ENCODE data around the gene EPN2. TPM values are rescaled to one million over a fixed set of nuclear protein-coding genes. Genes with fewer than 3 reads are reported as not detected.

EPN2 gene
- total RNA-seq, 2 experiments from 2014 or later = 10.2 to 11.5 TPM

DNA sequence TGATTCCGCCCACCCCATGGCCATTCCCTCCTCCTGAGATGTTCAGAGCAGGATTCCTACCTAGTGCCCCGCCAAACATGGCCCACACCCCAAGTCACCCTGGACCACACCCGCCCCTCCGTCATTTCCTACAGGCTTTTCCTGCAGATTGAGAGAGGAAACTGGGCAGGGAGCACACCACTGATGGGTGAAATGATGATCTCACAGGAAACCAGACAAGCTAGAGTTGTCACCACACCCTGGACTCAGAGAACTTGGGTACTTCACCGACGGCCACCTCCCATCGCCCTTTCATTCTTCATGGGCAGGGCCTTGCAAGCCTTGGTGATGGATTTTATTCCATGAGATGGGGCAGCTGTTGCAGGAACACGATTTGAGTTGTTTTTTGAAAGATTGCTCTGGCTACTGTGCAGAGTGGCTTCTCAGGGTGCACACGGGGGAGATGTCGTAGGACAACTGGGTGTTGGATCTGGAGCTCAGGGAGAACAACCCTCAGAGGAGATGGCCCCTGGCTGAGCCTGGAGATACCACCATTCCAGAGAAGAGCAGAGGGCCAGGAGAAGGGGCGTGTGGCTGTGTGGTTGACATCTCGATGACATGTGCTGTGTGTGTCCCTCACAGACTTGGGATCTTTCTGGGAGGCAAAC is 132.8 kb downstream of the EPN2 start:
- CTCF ChIA-PET = interaction anchor here (0.7 to 1.5 kb wide), 3 partner anchors 8 to 396 kb away, joined by 3 to 4 read pairs (median 3); partner anchors contain the start of gene B9D1
- POLR2A ChIA-PET = no interaction called here

DNA sequence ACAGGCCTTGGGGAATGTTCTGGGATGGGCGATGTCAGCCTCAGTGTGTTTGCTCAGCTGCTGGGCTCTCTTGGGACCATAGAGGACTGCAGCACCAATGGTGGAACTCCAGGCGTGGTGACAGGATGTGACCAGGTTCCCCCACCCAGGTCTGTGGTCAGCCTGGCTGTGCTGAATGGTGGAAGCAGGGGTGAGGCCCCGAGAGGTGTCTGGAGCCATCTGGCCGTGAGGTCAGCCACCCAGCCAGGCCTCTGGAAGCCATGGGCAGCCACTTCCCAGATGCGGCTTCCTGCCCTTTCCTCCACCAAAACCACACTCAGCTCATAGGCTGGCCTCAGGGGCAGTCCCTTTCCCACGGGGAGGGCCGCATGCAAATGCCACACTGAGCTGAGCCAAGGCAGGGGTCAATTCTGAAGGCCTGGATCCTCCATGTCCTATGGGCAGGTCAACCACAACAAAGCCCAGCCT is 133.4 kb downstream of the EPN2 start:
- POLR2A ChIA-PET = no interaction called here
- CTCF ChIA-PET = interaction anchor here (0.7 to 1.5 kb wide), 2 partner anchors 8 to 77 kb away, joined by 3 to 4 read pairs; partner anchors contain the start of gene B9D1

DNA sequence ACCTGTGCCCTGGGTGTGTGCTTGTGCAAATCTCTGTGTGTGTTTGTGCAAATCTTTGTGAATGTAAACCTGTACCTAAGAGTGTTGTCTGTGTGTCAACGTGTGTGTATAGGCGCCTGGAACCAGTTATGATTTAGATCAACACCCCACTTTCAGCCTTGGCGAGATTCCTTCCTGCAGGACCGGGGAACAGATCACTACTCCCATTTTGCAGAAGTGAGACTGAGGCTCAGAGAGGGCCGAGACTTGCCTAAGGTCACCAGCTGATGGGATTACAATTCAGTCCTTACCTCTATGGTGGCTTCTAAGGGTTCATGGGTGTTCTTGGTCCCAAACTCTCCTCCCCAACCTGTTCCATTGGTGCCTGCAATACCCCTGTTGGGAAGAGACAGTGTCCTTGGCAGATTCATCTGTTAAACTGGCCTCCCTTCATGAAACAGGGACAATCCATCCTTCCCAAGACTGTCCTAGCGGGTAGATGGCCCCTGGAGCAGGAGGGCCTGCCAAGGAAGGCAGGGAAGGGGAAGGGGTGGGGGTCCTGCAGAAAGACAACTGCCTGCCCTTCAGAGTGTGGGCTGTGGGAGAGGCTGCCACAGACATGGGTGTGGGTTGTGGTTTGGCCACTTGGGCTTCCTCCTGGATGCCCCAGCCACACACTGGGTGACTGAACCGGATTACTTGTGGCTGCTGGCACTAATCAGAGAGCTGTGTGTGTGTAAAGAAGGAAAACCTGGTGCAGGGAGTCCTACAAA is 134.3 kb downstream of the EPN2 start:
- ChIA-PET POLR2A (no interaction called here), CTCF (interaction anchor here (1.3 to 1.5 kb wide), 2 partner anchors 9 to 76 kb away, joined by 4 to 6 read pairs; partner anchors contain the start of gene B9D1)

DNA sequence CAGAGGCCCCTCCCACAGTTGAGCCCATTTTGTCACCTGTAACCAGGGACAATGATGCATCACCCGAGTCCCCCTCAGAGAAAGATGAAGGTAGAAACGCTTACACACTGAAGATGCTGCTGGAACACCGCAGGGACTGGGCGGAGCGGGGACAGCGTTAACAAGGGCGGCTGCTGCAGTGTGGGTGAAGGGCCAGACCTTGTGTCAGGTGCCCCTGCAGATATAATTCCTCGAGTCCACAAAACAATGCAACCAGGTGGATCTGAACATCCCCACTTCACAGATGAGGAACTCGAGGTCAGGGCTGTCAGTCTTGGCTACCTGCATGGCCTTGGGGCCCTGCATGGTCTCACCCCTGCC is 134.8 kb downstream of the EPN2 start:
- ChIA-PET POLR2A (no interaction called here), CTCF (interaction anchor here (1.3 kb wide), 1 partner anchor 9 kb away, joined by 6 read pairs; the partner anchor contains the start of gene B9D1)

DNA sequence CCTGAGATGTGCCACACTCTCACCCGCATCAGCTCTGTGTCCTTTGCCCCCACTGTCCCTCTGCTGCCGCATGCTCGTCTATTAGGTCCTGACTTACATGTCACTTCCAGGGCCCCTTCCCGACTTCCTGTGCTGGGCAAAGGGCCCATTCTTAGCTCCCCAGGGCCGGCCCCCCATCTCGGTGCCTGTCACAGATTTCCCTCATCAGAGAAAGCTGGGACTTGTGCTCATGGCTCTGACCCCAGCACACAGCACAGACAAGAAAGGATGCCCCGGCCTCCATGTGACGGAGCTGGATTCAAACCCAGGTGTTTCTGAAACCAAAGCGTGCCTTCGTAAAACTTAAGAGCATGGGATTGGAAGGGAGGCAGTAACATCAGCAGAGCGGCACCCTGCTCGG is 135.3 kb downstream of the EPN2 start:
- POLR2A ChIA-PET = no interaction called here

DNA sequence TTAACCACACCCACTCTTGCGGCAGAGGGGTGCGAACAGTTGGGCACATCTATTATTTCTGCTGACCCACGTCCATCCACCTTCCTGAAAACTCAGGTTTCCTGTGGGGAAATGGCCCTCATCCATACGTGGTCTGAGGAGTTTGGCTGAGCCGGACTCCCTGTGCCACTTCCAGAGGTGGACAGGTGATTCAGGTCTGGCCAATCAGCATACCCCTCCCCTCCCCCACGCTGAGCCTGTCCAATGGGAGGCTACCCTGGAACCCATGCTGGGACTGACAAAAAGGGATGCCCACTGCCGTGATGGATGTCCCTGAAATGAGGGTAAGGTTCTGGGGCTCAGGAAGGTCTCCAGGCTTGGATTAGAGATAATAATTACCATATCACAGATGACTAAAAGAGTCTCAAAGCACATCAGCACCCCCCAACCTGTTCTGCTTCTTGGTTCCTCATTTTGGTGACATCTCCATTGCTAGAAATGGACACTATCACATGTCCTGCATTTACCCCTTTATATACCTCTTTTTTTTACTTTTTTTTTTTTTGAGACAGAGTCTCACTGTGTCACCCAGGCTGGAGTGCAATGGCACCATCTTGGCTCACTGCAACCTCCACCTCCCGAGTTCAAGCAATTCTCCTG is 135.8 kb downstream of the EPN2 start:
- POLR2A ChIA-PET = no interaction called here
- CTCF ChIA-PET = interaction anchor here (1.3 to 2.7 kb wide), 2 partner anchors 10 kb away, joined by 6 to 11 read pairs; partner anchors contain the start of gene B9D1

More for the DNA sequence above, 135.3 kb downstream of the EPN2 start:
- CTCF ChIA-PET = interaction anchor here (1.3 kb wide), 1 partner anchor 10 kb away, joined by 6 read pairs; the partner anchor contains the start of gene B9D1

DNA sequence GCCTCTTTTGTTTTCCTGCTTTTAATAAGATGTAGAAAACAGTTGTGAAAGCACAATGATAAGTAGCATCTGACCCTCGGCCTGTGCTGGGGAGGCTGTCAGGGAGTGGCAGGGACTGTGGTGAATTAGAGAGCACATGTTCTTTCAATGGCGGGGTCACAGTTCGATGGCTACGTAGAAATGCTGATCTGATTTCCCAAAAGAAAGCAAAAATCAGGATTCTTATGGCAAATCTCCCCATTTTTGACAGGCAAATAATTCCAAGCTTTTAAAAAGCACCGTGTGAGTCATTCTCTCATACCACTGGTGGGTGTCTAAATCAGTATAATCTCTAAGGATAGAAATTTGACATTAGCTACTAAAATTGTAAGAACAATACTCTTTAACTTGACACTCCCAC is 137.0 kb downstream of the EPN2 start:
- CTCF ChIA-PET = interaction anchor here (1.5 to 2.7 kb wide), 2 partner anchors 11 to 73 kb away, joined by 4 to 11 read pairs; partner anchors contain the start of gene B9D1
- POLR2A ChIA-PET = no interaction called here

DNA sequence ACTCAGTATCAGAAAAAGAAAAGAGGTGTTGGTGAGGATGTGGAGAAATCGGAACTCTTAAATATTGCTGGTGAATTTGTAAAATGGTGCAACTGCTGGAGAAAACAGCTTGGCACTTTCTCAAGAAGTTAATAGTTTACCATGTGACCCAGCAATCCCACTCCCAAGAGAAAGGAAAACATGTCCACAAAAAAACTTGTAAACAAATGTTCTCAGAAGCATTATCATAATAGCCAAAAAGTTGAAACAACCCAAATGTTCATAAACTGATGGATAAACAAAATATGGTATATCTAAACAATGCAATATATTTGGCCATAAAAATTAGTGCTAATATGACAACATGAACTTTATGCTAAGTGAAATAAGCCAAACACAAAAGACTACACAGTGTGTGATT is 138.6 kb downstream of the EPN2 start:
- CTCF ChIA-PET = interaction anchor here (2.7 kb wide), 1 partner anchor 13 kb away, joined by 11 read pairs; the partner anchor contains the start of gene B9D1
- POLR2A ChIA-PET = no interaction called here

DNA sequence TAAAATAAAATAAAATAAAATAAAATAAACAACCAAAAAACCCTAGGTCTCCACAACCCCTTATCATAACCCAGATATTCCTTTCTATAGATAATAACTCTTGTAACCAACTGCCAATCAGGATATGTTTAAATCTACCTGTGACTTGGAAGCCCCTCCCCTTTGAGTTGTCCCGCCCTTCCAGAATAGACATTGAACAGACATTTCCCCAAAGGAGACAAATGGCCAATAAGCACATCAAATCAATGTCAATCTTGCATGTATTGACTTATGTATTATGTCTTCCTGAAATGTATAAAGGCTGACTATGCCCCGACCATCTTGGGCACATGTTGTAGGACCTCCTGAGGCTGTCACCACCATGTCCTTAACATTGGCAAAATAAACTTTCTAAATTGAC is 139.6 kb downstream of the EPN2 start:
- ChIA-PET CTCF (interaction anchor here (0.6 to 3.1 kb wide), 2 partner anchors 14 to 156 kb away, joined by 4 to 26 read pairs; partner anchors contain the start of gene B9D1), POLR2A (interaction anchor here (1.5 kb wide), 1 partner anchor 14 kb away, joined by 9 read pairs; the partner anchor contains the start of gene B9D1)

DNA sequence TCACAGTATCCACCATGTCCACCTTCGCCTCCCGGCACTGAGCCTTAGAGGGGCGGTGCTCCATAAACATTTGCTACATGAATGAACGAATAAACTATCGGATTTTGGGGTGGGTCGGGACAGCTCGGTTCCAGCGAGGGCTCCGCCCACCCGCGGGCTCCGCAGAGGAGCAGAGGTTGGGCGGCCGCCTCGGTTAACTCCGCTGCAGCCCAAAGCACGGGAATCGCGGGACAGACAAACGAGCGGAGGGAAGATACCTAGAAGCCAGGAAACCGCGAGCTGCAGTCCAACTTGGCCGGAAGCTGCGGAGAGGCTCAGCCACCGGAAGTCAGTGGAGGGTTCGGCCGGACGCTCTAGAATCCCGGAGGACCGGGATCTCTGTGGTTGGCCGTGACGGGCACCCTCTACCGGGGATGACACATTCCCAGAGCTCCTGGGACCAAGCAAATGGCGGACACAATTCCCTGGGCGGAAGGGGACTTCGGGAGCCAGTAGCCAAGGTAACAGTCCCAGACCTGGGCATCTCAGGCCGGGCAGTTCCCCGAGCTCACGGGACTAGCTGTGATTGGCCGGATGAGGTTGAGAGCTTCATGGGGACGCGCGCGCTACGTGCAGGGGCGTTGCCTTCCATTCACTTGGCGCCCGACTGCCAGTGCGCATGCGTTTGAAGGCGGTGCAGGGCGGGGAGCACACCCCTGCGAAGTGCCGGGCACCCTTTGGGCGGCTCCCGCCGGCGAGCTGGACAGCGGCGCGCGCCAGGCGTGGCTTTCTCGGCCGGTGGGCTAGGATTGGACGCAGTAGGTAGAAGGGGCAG is 140.6 kb downstream of the EPN2 start:
- ChIA-PET POLR2A (interaction anchor here (0.6 to 1.5 kb wide), 4 partner anchors 8 to 1391 kb away, joined by 3 to 9 read pairs (median 6); partner anchors contain the start of gene B9D1), CTCF (interaction anchor here (0.6 to 3.1 kb wide), 5 partner anchors 13 to 404 kb away, joined by 3 to 26 read pairs (median 5); partner anchors contain the start of gene B9D1)

DNA sequence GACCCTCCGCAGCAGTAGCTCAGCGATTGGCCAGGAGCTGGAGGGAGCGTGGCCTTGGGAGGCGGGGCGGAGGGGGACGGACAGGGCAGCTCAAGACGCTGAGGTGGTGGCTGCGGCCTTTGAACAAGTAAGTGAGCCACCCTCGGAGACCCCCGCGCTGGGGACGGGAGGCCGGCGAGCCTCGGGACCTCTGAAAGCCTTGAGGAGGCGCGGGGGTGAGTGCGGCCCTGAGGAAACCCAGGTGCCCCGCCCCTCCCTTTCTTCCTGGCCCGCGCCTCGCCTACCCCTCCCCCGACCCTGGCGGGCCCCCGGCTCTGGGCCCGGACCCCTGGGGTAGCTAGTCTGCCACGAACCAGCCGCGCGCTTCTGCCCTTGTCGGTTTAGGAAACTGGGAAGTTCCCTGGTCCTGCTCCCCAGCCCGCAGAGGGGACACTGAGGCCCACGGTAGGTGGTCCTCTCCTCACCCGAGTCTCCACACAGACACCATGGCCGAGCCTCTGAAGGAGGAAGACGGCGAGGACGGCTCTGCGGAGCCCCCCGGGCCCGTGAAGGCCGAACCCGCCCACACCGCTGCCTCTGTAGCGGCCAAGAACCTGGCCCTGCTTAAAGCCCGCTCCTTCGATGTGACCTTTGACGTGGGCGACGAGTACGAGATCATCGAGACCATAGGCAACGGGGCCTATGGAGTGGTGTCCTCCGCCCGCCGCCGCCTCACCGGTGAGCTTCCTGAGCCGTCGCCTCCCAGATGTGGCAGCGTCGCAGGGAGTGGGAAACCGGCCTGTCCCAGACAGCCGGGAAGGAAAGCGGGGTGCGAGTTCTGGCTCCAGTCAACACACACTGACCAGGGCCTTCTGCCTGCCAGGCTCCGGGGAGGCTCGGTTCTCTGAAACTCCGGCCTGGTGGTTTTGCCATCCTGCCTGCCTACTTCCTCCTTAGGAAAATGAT is 141.5 kb downstream of the EPN2 start, which contains the start of gene MAPK7:
Gene MAPK7 (plus strand): TSS at position 83 of the 945 bp plus-strand sequence. CDS start 403 bp downstream, at position 486.
- POLR2A ChIA-PET = interaction anchor here (0.7 to 1.5 kb wide), 4 partner anchors 8 to 366 kb away, joined by 3 to 9 read pairs (median 5); partner anchors contain the start of gene B9D1
- CTCF ChIA-PET = interaction anchor here (0.6 to 3.1 kb wide), 5 partner anchors 14 to 403 kb away, joined by 3 to 26 read pairs (median 5); partner anchors contain the start of gene B9D1

DNA sequence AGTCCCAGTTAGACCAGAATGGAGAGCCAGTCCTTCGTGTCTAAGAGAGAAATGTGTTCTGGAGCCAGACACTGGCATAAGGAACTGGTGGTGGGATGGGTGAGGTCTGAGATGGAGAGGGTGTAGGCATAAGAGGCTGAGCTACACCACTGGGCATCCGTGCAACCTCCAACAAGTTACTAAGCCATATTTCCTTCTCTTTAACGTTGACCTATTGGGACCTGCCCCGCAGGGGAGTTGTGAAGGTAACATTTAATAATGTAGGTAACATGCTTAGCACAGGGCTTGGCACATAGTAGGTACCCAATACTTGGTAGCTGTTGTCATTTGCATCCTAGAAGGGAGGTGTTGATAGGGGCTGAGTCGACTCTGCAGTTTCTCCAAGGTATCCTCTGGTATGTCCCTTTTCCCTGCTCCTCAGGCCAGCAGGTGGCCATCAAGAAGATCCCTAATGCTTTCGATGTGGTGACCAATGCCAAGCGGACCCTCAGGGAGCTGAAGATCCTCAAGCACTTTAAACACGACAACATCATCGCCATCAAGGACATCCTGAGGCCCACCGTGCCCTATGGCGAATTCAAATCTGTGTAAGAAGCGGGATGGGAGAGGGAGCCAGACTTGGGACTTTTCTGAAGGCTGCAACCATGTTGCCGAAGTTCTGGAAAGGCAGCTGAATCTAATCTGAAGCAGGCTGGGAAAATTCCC is 142.3 kb downstream of the EPN2 start:
- ChIA-PET POLR2A (no interaction called here), CTCF (interaction anchor here (3.1 kb wide), 1 partner anchor 17 kb away, joined by 26 read pairs; the partner anchor contains the start of gene B9D1)

DNA sequence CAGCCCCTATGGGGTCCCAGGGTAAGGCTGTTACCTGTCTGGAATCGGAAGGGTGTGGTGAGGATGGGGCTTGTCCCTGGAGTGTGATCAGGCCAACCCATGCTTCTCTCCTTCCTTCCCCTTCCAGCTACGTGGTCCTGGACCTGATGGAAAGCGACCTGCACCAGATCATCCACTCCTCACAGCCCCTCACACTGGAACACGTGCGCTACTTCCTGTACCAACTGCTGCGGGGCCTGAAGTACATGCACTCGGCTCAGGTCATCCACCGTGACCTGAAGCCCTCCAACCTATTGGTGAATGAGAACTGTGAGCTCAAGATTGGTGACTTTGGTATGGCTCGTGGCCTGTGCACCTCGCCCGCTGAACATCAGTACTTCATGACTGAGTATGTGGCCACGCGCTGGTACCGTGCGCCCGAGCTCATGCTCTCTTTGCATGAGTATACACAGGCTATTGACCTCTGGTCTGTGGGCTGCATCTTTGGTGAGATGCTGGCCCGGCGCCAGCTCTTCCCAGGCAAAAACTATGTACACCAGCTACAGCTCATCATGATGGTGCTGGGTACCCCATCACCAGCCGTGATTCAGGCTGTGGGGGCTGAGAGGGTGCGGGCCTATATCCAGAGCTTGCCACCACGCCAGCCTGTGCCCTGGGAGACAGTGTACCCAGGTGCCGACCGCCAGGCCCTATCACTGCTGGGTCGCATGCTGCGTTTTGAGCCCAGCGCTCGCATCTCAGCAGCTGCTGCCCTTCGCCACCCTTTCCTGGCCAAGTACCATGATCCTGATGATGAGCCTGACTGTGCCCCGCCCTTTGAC is 143.5 kb downstream of the EPN2 start:
- ChIA-PET CTCF (no interaction called here), POLR2A (interaction anchor here (0.5 kb wide), 1 partner anchor 149 kb away, joined by 3 read pairs; no protein-coding TSS in a partner anchor)

DNA sequence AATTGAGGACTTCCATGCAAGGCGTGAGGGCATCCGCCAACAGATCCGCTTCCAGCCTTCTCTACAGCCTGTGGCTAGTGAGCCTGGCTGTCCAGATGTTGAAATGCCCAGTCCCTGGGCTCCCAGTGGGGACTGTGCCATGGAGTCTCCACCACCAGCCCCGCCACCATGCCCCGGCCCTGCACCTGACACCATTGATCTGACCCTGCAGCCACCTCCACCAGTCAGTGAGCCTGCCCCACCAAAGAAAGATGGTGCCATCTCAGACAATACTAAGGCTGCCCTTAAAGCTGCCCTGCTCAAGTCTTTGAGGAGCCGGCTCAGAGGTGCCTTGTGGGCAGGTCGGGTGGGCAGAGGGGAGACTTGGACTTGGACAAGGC is 144.2 kb downstream of the EPN2 start:
- ChIA-PET POLR2A (no interaction called here), CTCF (no interaction called here)

DNA sequence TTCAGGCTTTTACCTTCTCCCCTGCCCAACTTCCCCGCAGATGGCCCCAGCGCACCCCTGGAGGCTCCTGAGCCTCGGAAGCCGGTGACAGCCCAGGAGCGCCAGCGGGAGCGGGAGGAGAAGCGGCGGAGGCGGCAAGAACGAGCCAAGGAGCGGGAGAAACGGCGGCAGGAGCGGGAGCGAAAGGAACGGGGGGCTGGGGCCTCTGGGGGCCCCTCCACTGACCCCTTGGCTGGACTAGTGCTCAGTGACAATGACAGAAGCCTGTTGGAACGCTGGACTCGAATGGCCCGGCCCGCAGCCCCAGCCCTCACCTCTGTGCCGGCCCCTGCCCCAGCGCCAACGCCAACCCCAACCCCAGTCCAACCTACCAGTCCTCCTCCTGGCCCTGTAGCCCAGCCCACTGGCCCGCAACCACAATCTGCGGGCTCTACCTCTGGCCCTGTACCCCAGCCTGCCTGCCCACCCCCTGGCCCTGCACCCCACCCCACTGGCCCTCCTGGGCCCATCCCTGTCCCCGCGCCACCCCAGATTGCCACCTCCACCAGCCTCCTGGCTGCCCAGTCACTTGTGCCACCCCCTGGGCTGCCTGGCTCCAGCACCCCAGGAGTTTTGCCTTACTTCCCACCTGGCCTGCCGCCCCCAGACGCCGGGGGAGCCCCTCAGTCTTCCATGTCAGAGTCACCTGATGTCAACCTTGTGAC is 144.7 kb downstream of the EPN2 start:
- POLR2A ChIA-PET = no interaction called here

More for the DNA sequence above, 144.7 kb downstream of the EPN2 start:
- CTCF ChIA-PET = no interaction called here

All from activated CD8-positive, alpha-beta memory T cell treated with anti-CD3 and anti-CD28 coated beads for 36 hours (primary cell).